Measurements from ENCODE around the gene MPHOSPH6.

DNA sequence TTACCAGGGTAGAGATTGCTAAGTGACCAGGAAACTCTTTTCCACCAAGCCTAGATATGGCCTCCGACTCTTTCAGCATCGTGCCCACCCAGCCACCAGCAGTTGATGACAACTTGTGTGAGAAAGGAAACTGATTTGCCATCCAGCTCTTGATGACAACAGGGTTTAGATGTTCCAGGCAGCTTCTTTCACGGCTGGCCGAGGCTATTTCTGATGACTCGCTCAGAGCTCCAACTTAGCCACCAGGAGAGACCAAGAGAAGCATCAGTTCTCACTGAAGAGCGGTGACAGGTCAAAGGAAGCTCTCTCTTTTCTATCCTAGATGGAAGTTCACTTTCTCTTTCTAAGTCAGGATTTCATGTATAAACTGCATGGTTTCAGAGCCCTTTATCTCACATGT, 61.2 kb downstream of the MPHOSPH6 start:
- TF ChIP-seq, protein P1, sequence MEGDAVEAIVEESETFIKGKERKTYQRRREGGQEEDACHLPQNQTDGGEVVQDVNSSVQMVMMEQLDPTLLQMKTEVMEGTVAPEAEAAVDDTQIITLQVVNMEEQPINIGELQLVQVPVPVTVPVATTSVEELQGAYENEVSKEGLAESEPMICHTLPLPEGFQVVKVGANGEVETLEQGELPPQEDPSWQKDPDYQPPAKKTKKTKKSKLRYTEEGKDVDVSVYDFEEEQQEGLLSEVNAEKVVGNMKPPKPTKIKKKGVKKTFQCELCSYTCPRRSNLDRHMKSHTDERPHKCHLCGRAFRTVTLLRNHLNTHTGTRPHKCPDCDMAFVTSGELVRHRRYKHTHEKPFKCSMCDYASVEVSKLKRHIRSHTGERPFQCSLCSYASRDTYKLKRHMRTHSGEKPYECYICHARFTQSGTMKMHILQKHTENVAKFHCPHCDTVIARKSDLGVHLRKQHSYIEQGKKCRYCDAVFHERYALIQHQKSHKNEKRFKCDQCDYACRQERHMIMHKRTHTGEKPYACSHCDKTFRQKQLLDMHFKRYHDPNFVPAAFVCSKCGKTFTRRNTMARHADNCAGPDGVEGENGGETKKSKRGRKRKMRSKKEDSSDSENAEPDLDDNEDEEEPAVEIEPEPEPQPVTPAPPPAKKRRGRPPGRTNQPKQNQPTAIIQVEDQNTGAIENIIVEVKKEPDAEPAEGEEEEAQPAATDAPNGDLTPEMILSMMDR (IDR thresholded peaks at IDR 0.05), result no peak
- no peak for TF ChIP-seq POLR2AphosphoS5 (IDR thresholded peaks at IDR 0.05)
